Endothelial cell of umbilical vein (primary cell): Measurements from ENCODE around the gene MT1H. TPM values are rescaled to one million over a fixed set of nuclear protein-coding genes. Genes with fewer than 3 reads are reported as not detected.

Source experiments
- BruUV-seq: library from RNA; stranded (reverse); fragments of 400-500 nt; replicated peaks from 2 replicates; lab custom pipeline; 2021; lab: Mats Ljungman, UMichigan
- CTCF ChIA-PET: fragments of 300-600, 350-600 bp; sonication (Branson Sonifier 250); formaldehyde crosslinking; loops from one replicate; lab custom pipeline; 2021; ENCODE audit warnings: antibody characterized with exemption, inconsistent platforms; lab: Charles Lee
- POLR2A ChIA-PET: fragments of 300-600, 350-600 bp; sonication (Branson Sonifier 250); formaldehyde crosslinking; loops from one replicate; lab custom pipeline; 2021; ENCODE audit warnings: antibody characterized with exemption, inconsistent platforms; lab: Charles Lee
- DNase-seq: peaks from one replicate; pipeline ENCODE4 v3.0.0-alpha.2; 2011; ENCODE audit warnings: low read depth, low spot score
- FAIRE-seq: peaks from 2 replicates; lab custom pipeline; 2011; peaks lifted over from hg19 to GRCh38; lab: Jason Lieb, UNC
- H2AFZ ChIP-seq: 2 replicates; pipeline ENCODE4 v1.6.0; 2012; ENCODE audit warnings: low read depth, low read length, control low read depth, inconsistent platforms
- H3K27ac ChIP-seq: 2 replicates; pipeline ENCODE4 v1.5.1; 2011; ENCODE audit warnings: low read depth, mild to moderate bottlenecking, control low read depth, low read length, moderate library complexity; ENCODE audit not compliant: insufficient read depth
- H3K27me3 ChIP-seq, 2 experiments: 2 replicates each; pipeline versions ENCODE4 v1.6.0 to v1.6.1; 2011; ENCODE audit warnings: low read length in 2 of 2, mixed read lengths in 1 of 2; ENCODE audit not compliant: control insufficient read depth in 2 of 2, insufficient read depth in 2 of 2
- H3K36me3 ChIP-seq, 2 experiments: 2 replicates in 1 of 2; 3 replicates in 1 of 2; pipeline ENCODE4 v1.5.1; 2011; ENCODE audit warnings: low read length in 2 of 2, mild to moderate bottlenecking in 1 of 2, moderate library complexity in 1 of 2; ENCODE audit not compliant: control insufficient read depth in 2 of 2, insufficient read depth in 2 of 2; ENCODE audit errors: extremely low read depth in 1 of 2
- H3K4me1 ChIP-seq: 3 replicates; pipeline ENCODE4 v1.5.1; 2011; ENCODE audit warnings: mild to moderate bottlenecking, low read length; ENCODE audit not compliant: control insufficient read depth, insufficient read depth; ENCODE audit errors: extremely low read depth
- H3K4me2 ChIP-seq: 2 replicates; pipeline ENCODE4 v1.6.1; 2011; ENCODE audit warnings: low read length, control low read depth, mixed read lengths; ENCODE audit not compliant: insufficient read depth
- H3K4me3 ChIP-seq, 3 experiments: fragments of 200-600 bp in 1 of 3; sonication (generic), shearing (Covaris generic) in 1 of 3; replicated peaks in 1 of 3; 2 replicates each; pipeline ENCODE4 v1.5.1; 2011 to 2016; ENCODE audit warnings: control low read depth in 3 of 3, low read length in 3 of 3, mild to moderate bottlenecking in 2 of 3, inconsistent platforms in 1 of 3, low read depth in 1 of 3, moderate library complexity in 1 of 3; ENCODE audit not compliant: insufficient read depth in 1 of 3
- H3K79me2 ChIP-seq: 2 replicates; pipeline ENCODE4 v1.6.0; 2012; ENCODE audit warnings: low read length, inconsistent platforms; ENCODE audit not compliant: control insufficient read depth, insufficient read depth
- H3K9ac ChIP-seq: replicated peaks from 2 replicates; pipeline ENCODE3; 2011; ENCODE audit warnings: low read length, control low read depth; ENCODE audit not compliant: insufficient read depth; ENCODE audit errors: extremely low read depth
- H3K9me1 ChIP-seq: replicated peaks from 3 replicates; pipeline ENCODE4 v1.6.0; 2011; ENCODE audit warnings: mild to moderate bottlenecking, low read length; ENCODE audit not compliant: control insufficient read depth, insufficient read depth; ENCODE audit errors: extremely low read depth
- H3K9me3 ChIP-seq: replicated peaks from 2 replicates; pipeline ENCODE4 v1.5.1; 2012; ENCODE audit warnings: low read length, inconsistent platforms; ENCODE audit not compliant: control insufficient read depth, insufficient read depth
- H4K20me1 ChIP-seq: replicated peaks from 2 replicates; pipeline ENCODE3; 2011; ENCODE audit warnings: mild to moderate bottlenecking, low read length; ENCODE audit not compliant: control insufficient read depth, insufficient read depth; ENCODE audit errors: extremely low read depth
- CTCF ChIP-seq, 2 donors: IDR thresholded peaks; 1 replicate in 1 of 2; 2 replicates in 1 of 2; pipeline ENCODE4 v1.5.1; 2011; ENCODE audit warnings: low read length in 2 of 2, mild to moderate bottlenecking in 2 of 2, moderate library complexity in 2 of 2, control low read depth in 1 of 2, inconsistent platforms in 1 of 2, low read depth in 1 of 2; ENCODE audit not compliant: insufficient read depth in 1 of 2; ENCODE audit errors: extremely low read depth in 1 of 2
- EZH2 ChIP-seq: IDR thresholded peaks from 2 replicates; pipeline ENCODE4 v1.6.1; 2012; ENCODE audit warnings: borderline replicate concordance, low read depth, mild to moderate bottlenecking, moderate library complexity, low read length, inconsistent platforms; ENCODE audit not compliant: severe bottlenecking
- FOS ChIP-seq: IDR thresholded peaks from 2 replicates; pipeline ENCODE4 v1.6.1; 2011; ENCODE audit warnings: mild to moderate bottlenecking, low read length, moderate library complexity, borderline replicate concordance; ENCODE audit not compliant: insufficient read depth
- GATA2 ChIP-seq: IDR thresholded peaks from 2 replicates; pipeline ENCODE4 v1.7.0; 2011; ENCODE audit warnings: low read depth, mild to moderate bottlenecking, moderate library complexity, mixed read lengths, low read length; ENCODE audit not compliant: insufficient read length, insufficient read depth
- JUN ChIP-seq: IDR thresholded peaks from 2 replicates; pipeline ENCODE4 v1.6.1; 2011; ENCODE audit warnings: borderline replicate concordance, low read depth; ENCODE audit not compliant: insufficient read length, insufficient read depth
- MAX ChIP-seq: IDR thresholded peaks from 2 replicates; pipeline ENCODE4 v1.6.1; 2011; ENCODE audit not compliant: insufficient read depth, insufficient read length
- MYC ChIP-seq: IDR thresholded peaks from one replicate; pipeline ENCODE4 v1.6.1; 2011; ENCODE audit warnings: mild to moderate bottlenecking, low read depth, low read length
- POLR2A ChIP-seq: IDR thresholded peaks from 2 replicates; pipeline ENCODE4 v1.6.1; 2012; ENCODE audit warnings: low read depth, mild to moderate bottlenecking, control low read depth, low read length
- POLR2AphosphoS5 ChIP-seq: IDR thresholded peaks from 2 replicates; pipeline ENCODE4 v1.6.1; 2012; ENCODE audit warnings: low read depth, mild to moderate bottlenecking, control low read depth, low read length, moderate library complexity; ENCODE audit not compliant: insufficient read depth
- dilution Hi-C: fragments of 300-500 bp; cut with MboI; formaldehyde crosslinking; loops from one replicate; pipeline ENCODE4 v1.15.0; 2019; ENCODE audit warnings: low sequenced_read_pairs; ENCODE audit not compliant: extremely low pct_ligation_motif_present
- intact Hi-C: fragments of 100-400 bp; cut with micrococcal nuclease; formaldehyde crosslinking; loops from one replicate; pipeline ENCODE4 v1.10.0; 2022
- polyA plus RNA-seq, 4 experiments: library from polyadenylated mRNA; depleted of rRNA in 3 of 4; stranded (reverse) in 3 of 4; unstranded in 1 of 4; fragments of >200 nt; gene quantifications; 2 replicates each; pipeline versions ENCODE4 v1.2.1 to v1.2.3, GENCODE V29; 2011 to 2012; ENCODE audit warnings: missing spikeins in 1 of 4
- total RNA-seq: library from RNA; stranded (reverse); gene quantifications from 2 replicates; pipeline ENCODE4 v1.2.3, GENCODE V29; 2021

MT1H gene
- total and polyA plus RNA-seq, 2 donors (not counting 3 experiments of a cell fraction or from before 2014, with no cell fraction given), result not detected

- Histone ChIP-seq H2AFZ (no peak overlapping the region), H3K36me3 (no peaks in the 10 kb centered on the region), H3K4me1 (no peaks in the 10 kb centered on the region), H3K9ac (no peak overlapping the region), H4K20me1 (no peaks in the 10 kb centered on the region), H3K9me1 (no peaks in the 10 kb centered on the region), H3K27me3 (peaks cover 41 to 53% of the 10 kb centered on the region in 2 experiments), H3K4me2 (no peak overlapping the region), H3K79me2 (no peaks in the 10 kb centered on the region), H3K27ac (no peak overlapping the region), H3K9me3 (no peaks in the 10 kb centered on the region), H3K4me3 (no peak overlapping the region)
- FAIRE-seq (no peak), DNase-seq (no peak)
- ChIA-PET POLR2A (no interaction called here), CTCF (interaction anchor here (1.1 kb wide), 1 partner anchor 52 kb away, joined by 4 read pairs; no protein-coding TSS in a partner anchor)
- intact Hi-C loops (no loop called here), dilution Hi-C loops (no loop called here)
- TF ChIP-seq GATA2, result no peak
- no peak for TF ChIP-seq POLR2AphosphoS5
- TF ChIP-seq POLR2A, result no peak
- no peak for TF ChIP-seq EZH2
- TF ChIP-seq JUN, result no peak
- TF ChIP-seq FOS, result no peak
- TF ChIP-seq MAX, result no peak
- TF ChIP-seq CTCF (IDR thresholded peaks at IDR 0.05; ENCODE audit: extremely low read depth in 1 of 2, insufficient read depth in 1 of 2, low read depth in 1 of 2, low read length in 2 of 2), result no peak
- no peak for TF ChIP-seq MYC
- BruUV-seq, result no TSS peak
Measured at GRCh38 chr16:56649820-56650219, 19.8 kb upstream of the MT1H start.
